Panc1 (cell line): ENCODE data around the gene HINFP.

ENCODE experiments used
- POLR2AphosphoS5 ChIP-seq: IDR thresholded peaks from 2 replicates; pipeline ENCODE4 v1.6.1; 2012; ENCODE audit warnings: mild to moderate bottlenecking, low read depth, low read length, moderate library complexity
- TF ChIP-seq, protein P1 (sequence below): fragments of 450-650 bp; IDR thresholded peaks from 2 replicates; pipeline ENCODE4 v1.5.1; 2017; ENCODE audit warnings: mild to moderate bottlenecking

GRCh38 chr11:119081682-119082260, 39.6 kb upstream of the HINFP start:
- TF ChIP-seq, protein P1, sequence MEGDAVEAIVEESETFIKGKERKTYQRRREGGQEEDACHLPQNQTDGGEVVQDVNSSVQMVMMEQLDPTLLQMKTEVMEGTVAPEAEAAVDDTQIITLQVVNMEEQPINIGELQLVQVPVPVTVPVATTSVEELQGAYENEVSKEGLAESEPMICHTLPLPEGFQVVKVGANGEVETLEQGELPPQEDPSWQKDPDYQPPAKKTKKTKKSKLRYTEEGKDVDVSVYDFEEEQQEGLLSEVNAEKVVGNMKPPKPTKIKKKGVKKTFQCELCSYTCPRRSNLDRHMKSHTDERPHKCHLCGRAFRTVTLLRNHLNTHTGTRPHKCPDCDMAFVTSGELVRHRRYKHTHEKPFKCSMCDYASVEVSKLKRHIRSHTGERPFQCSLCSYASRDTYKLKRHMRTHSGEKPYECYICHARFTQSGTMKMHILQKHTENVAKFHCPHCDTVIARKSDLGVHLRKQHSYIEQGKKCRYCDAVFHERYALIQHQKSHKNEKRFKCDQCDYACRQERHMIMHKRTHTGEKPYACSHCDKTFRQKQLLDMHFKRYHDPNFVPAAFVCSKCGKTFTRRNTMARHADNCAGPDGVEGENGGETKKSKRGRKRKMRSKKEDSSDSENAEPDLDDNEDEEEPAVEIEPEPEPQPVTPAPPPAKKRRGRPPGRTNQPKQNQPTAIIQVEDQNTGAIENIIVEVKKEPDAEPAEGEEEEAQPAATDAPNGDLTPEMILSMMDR = no peak
- TF ChIP-seq POLR2AphosphoS5 = no peak
